Measurements from ENCODE around the gene OTX2. TPM values are rescaled to one million over a fixed set of nuclear protein-coding genes. Genes with fewer than 3 reads are reported as not detected.

OTX2 gene
- total RNA-seq, result not detected

GRCh38 chr14:56810147-56810719 lies at the start of gene OTX2:
OTX2 (minus strand) TSS chr14:56810479; CDS start chr14:56805456, 5,023 bp downstream.
- Histone ChIP-seq H3K4me1 (peaks cover 38% of the 10 kb centered on the region), H3K27me3 (peaks cover 100% of the 10 kb centered on the region), H3K4me3 (no peak within 1 kb of the TSS), H3K36me3 (no peaks in the 10 kb centered on the region), H3K9me3 (no peaks in the 10 kb centered on the region), H3K27ac (no peak within 1 kb of the TSS)
- no peak for DNase-seq (ENCODE audit: low spot score in 2 of 2)
- TF ChIP-seq POLR2A (IDR thresholded peaks at IDR 0.05) (no peak), POLR2AphosphoS5 (IDR thresholded peaks at IDR 0.05) (no peak), EP300 (IDR thresholded peaks at IDR 0.05) (no peak)
- TF ChIP-seq, protein P1, sequence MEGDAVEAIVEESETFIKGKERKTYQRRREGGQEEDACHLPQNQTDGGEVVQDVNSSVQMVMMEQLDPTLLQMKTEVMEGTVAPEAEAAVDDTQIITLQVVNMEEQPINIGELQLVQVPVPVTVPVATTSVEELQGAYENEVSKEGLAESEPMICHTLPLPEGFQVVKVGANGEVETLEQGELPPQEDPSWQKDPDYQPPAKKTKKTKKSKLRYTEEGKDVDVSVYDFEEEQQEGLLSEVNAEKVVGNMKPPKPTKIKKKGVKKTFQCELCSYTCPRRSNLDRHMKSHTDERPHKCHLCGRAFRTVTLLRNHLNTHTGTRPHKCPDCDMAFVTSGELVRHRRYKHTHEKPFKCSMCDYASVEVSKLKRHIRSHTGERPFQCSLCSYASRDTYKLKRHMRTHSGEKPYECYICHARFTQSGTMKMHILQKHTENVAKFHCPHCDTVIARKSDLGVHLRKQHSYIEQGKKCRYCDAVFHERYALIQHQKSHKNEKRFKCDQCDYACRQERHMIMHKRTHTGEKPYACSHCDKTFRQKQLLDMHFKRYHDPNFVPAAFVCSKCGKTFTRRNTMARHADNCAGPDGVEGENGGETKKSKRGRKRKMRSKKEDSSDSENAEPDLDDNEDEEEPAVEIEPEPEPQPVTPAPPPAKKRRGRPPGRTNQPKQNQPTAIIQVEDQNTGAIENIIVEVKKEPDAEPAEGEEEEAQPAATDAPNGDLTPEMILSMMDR (IDR thresholded peaks at IDR 0.05), result no peak
- WGBS, result 18% methylated on average over 15 of the region's 15 CpGs

DNA sequence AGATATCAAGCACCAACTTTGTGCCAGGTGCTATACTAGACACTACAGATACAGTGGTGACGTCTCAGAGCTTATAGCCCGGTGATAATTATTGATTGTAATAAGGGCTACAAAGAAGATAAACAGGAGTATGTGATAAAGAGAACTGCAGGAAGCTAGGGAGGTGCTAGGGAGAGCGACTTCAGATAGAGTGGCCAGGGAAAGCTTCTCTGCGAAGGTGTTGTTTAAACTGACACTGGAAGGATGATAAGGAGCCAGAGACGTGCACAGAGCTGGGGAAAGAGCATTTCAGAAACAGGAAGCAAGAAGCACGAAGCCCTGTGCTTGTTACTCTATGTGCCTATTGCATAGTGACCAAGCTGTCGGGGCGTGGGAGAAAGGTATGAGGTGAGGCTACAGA lies 48.1 kb upstream of the OTX2 start:
- no peaks in the 10 kb centered on the region for H3K36me3 ChIP-seq
- 46% methylated on average over 8 of the region's 8 CpGs for WGBS
- no peaks in the 10 kb centered on the region for H3K4me1 ChIP-seq
- no peak overlapping the region for H3K4me3 ChIP-seq
- no peak overlapping the region for H3K27ac ChIP-seq
- H3K9me3 ChIP-seq, result no peaks in the 10 kb centered on the region
- TF ChIP-seq, protein P1 (IDR thresholded peaks at IDR 0.05), result no peak
- TF ChIP-seq POLR2A (IDR thresholded peaks at IDR 0.05) (no peak), POLR2AphosphoS5 (IDR thresholded peaks at IDR 0.05) (no peak), EP300 (IDR thresholded peaks at IDR 0.05) (no peak)
- peaks cover 18% of the 10 kb centered on the region for H3K27me3 ChIP-seq
- no peak for DNase-seq (ENCODE audit: low spot score in 2 of 2)

DNA sequence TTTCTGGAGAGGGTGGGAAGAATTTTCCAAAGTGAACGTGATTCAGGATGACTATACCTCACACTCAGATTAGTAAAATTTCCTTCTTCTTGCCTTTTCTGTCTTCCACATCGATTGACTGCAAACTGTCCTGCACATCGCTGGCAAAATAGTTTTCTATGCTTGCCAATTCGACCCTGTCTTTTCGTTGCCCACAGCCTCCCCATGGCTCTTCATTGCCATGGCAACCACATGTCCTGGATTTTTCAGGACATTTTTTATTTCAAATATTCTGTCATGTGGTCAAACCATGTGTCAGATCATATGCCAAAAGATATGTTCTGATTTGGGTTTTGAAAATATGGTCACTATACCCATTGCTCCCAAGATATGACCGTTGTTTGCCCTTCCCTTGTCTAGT lies 46.9 kb upstream of the OTX2 start:
- H3K9me3 ChIP-seq, result no peaks in the 10 kb centered on the region
- no peak overlapping the region for H3K4me3 ChIP-seq
- TF ChIP-seq POLR2A (IDR thresholded peaks at IDR 0.05) (no peak), EP300 (IDR thresholded peaks at IDR 0.05) (no peak), POLR2AphosphoS5 (IDR thresholded peaks at IDR 0.05) (no peak)
- TF ChIP-seq, protein P1 (IDR thresholded peaks at IDR 0.05), result no peak
- 80% methylated on average over 6 of the region's 6 CpGs for WGBS
- DNase-seq (ENCODE audit: low spot score in 2 of 2), result no peak
- peaks cover 16% of the 10 kb centered on the region for H3K27me3 ChIP-seq
- no peak overlapping the region for H3K27ac ChIP-seq
- no peaks in the 10 kb centered on the region for H3K4me1 ChIP-seq
- no peaks in the 10 kb centered on the region for H3K36me3 ChIP-seq

DNA sequence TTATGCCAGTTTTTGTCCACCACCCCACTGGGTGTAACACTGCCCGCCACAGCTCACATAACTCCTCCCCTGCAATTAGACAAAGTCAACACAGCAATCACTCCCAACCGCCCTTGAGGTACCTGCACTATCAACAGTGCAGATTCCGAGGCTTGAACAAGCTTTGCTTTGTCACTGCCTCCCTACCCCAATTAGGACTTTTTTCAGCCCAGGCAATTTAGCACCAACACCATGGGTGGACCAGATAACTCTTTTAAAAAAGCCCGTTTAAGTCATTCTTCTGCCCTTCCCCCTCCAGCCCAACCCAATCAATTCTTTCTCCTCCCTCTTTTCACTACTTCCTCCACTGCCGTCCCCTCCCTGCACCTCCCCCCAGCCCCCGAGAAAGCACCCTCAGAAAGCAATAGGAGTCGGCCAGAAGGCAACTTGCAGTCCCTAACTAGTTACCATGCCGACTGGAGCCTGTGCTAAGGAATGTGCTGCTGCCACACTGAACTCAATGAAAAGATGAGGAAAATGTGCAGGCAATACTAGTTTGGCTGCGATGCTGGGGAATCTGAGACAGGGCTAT lies 45.7 kb upstream of the OTX2 start:
- H3K4me3 ChIP-seq, result no peak overlapping the region
- WGBS, result 3% methylated on average over 9 of the region's 9 CpGs
- no peak for DNase-seq (ENCODE audit: low spot score in 2 of 2)

DNA sequence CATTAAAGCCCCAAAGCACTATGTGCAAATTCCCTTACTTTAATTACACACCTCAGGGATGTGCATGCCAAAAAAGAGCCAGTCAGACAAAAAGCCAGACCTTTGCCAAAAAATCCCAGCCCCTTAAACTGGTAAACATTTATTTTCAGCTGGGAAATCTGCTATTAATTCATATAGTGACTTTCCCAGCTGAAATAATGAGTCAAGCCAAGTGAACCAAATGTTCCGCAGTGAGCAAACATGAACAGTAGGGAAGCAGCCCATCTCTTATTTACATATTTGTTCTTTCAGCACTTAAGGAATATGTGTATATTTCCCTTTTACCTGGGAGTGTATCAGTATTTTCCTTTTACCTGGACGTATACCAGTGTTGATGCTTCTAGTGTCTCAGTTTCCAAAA lies 44.0 kb upstream of the OTX2 start:
- Histone ChIP-seq H3K4me1 (no peaks in the 10 kb centered on the region), H3K27ac (no peak overlapping the region), H3K4me3 (no peak overlapping the region), H3K27me3 (peaks cover 15% of the 10 kb centered on the region), H3K36me3 (no peaks in the 10 kb centered on the region), H3K9me3 (no peaks in the 10 kb centered on the region)
- WGBS, result 56% methylated on average over 2 of the region's 2 CpGs
- no peak for DNase-seq (ENCODE audit: low spot score in 2 of 2)
- TF ChIP-seq POLR2A (IDR thresholded peaks at IDR 0.05) (no peak), EP300 (IDR thresholded peaks at IDR 0.05) (no peak)

More for the DNA sequence above, 45.7 kb upstream of the OTX2 start:
- Histone ChIP-seq H3K36me3 (no peaks in the 10 kb centered on the region), H3K4me1 (no peaks in the 10 kb centered on the region), H3K27ac (no peak overlapping the region), H3K9me3 (no peaks in the 10 kb centered on the region), H3K27me3 (peaks cover 15% of the 10 kb centered on the region)
- TF ChIP-seq EP300 (IDR thresholded peaks at IDR 0.05), result no peak
- TF ChIP-seq, protein P1 (IDR thresholded peaks at IDR 0.05), result no peak

Measured in suprapubic skin (tissue), 4 donors.